ENCODE results near the gene WDR91.

The WDR91 gene

DNA sequence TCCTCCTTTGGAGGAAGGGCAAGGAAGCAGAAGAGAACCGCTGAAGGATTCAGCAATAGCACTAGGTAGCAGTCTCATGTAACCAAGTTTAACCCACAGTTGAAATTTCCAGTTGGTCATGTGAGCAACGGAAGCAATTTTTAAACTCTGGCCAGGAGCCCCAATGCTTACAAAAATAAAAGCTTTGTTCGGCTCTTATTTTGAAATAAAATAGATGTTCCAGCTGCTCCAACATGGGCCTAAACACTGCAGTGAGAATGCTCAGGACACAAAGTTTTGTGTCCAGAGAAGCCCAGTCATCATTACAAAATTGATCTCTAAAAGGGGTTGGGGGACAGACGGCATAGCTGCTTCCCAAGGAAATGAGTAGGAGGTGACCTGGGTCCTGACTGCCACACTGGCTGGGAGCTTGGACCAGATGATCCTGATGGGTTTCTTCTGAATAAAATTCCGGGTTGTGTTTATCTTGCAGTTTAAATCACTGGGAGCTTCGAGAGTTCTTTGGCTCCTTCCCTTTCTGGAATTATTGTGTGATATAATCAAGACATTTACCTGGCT, 63.9 kb downstream of the WDR91 start:
- Histone ChIP-seq H3K9ac (ENCODE audit: low read length) (peak overlapping the region; percentile 19), H3K4me3 (ENCODE audit: low read length) (peak overlapping the region; percentile 73)

DNA sequence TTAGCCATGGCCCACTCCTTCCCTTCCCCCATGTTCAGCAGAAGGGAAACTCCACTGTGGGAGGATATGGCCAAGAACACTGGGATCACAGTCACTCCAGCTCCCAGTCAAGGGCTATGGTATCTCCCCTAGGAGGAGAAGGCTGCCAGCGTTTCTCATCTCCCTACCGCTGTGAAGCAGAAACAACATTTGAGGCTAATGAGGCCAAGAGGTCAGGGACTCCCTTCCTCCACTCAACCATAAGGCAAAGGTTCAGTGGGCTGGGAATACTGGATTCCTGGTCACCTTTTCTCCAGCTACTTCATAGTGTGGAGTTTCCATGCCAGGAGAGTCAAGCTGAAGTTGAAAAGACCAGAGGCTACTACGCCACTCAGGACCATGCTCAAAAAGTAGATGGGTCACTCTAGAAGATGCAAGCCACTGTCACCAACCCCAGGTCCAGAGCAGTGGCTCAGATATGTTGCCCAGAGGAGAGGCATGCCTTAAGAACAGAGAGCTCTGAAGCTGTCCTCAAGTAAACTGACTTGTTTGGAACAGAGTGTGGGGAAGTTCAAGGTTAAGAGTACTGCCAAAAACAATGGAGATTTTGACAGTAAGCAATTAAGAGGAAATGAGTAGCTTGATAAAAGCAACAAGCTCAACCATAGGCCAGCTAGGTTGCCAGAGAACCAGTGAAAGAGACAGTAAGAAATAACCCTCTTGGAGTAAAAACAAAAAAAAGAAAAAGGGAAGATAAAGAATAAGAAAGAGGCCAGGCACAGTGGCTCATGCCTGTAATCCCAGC, 67.2 kb downstream of the WDR91 start:
- Histone ChIP-seq H3K4me3 (ENCODE audit: low read length) (no peak overlapping the region), H3K27me3 (ENCODE audit: control insufficient read depth, insufficient read depth, low read length) (no peaks in the 10 kb centered on the region), H3K9ac (ENCODE audit: low read length) (no peak overlapping the region), H3K27ac (ENCODE audit: low read depth, low read length) (no peak overlapping the region), H3K36me3 (ENCODE audit: control insufficient read depth, insufficient read depth, low read length) (no peaks in the 10 kb centered on the region), H3K4me1 (ENCODE audit: control insufficient read depth, insufficient read depth, low read length) (peaks cover under 1% of the 10 kb centered on the region)

More for the DNA sequence above, 63.9 kb downstream of the WDR91 start:
- peaks cover 10% of the 10 kb centered on the region for H3K4me1 ChIP-seq (ENCODE audit: control insufficient read depth, insufficient read depth, low read length)
- no peaks in the 10 kb centered on the region for H3K36me3 ChIP-seq (ENCODE audit: control insufficient read depth, insufficient read depth, low read length)
- peak overlapping the region; percentile 91 for H3K27ac ChIP-seq (ENCODE audit: low read depth, low read length)
- no peaks in the 10 kb centered on the region for H3K27me3 ChIP-seq (ENCODE audit: control insufficient read depth, insufficient read depth, low read length)
